GM12878 (cell line): ENCODE results near the gene THSD8. TPM values are rescaled to one million over a fixed set of nuclear protein-coding genes. Genes with fewer than 3 reads are reported as not detected.

Experiments used
- ASH2L ChIP-seq: fragments of 300-600, 200-600 bp; sonication (generic); IDR thresholded peaks from 2 replicates; pipeline ENCODE4 v1.6.1; 2017; ENCODE audit warnings: low read depth, mild to moderate bottlenecking, borderline replicate concordance
- BCL3 ChIP-seq: IDR thresholded peaks from 2 replicates; pipeline ENCODE4 v1.6.1; 2011; ENCODE audit warnings: borderline replicate concordance, low read depth, mild to moderate bottlenecking, moderate library complexity, low read length; ENCODE audit not compliant: insufficient read depth, poor library complexity, severe bottlenecking
- BHLHE40 ChIP-seq, 2 experiments: fragments of 450-650 bp in 1 of 2; IDR thresholded peaks; 2 replicates each; pipeline ENCODE4 v1.6.1; 2011 to 2017; ENCODE audit warnings: low read depth in 2 of 2, borderline replicate concordance in 1 of 2, improper control_type of control experiment in 1 of 2, low read length in 1 of 2, mild to moderate bottlenecking in 1 of 2
- CBFB ChIP-seq: IDR thresholded peaks from 2 replicates; pipeline ENCODE4 v1.6.1; 2016; ENCODE audit warnings: antibody characterized with exemption, low read depth
- CHD4 ChIP-seq: fragments of 200-600 bp; sonication (generic); IDR thresholded peaks from 2 replicates; pipeline ENCODE4 v1.6.1; 2016; ENCODE audit warnings: mild to moderate bottlenecking
- E2F8 ChIP-seq: fragments of 450-650 bp; IDR thresholded peaks from 2 replicates; pipeline ENCODE4 v1.6.1; 2018; ENCODE audit warnings: mild to moderate bottlenecking, low read depth, moderate library complexity; ENCODE audit not compliant: partially characterized antibody
- EED ChIP-seq: sonication (generic); IDR thresholded peaks from 2 replicates; pipeline ENCODE4 v1.6.1; 2016; ENCODE audit warnings: antibody characterized with exemption, low read depth
- ELK1 ChIP-seq: IDR thresholded peaks from 2 replicates; pipeline ENCODE4 v1.6.1; 2012; ENCODE audit warnings: low read depth, low read length, improper control_type of control experiment
- IRF4 ChIP-seq: IDR thresholded peaks from 2 replicates; pipeline ENCODE4 v1.6.1; 2011; ENCODE audit warnings: low read depth, low read length
- IRF5 ChIP-seq: fragments of 450-650 bp; IDR thresholded peaks from 2 replicates; pipeline ENCODE4 v1.6.1; 2017; ENCODE audit warnings: borderline replicate concordance
- NR2C1 ChIP-seq: fragments of 450-650 bp; IDR thresholded peaks from 2 replicates; pipeline ENCODE4 v1.6.1; 2017; ENCODE audit warnings: antibody characterized with exemption, mild to moderate bottlenecking, moderate library complexity
- PAX8 ChIP-seq: fragments of 450-650 bp; IDR thresholded peaks from 2 replicates; pipeline ENCODE4 v1.6.1; 2017; ENCODE audit warnings: mild to moderate bottlenecking, moderate library complexity
- PKNOX1 ChIP-seq: fragments of 450-650 bp; IDR thresholded peaks from 2 replicates; pipeline ENCODE4 v1.6.1; 2016; ENCODE audit warnings: mild to moderate bottlenecking
- SIX5 ChIP-seq: IDR thresholded peaks from 2 replicates; pipeline ENCODE4 v1.6.1; 2011; ENCODE audit warnings: mild to moderate bottlenecking, low read depth, low read length, moderate library complexity; ENCODE audit not compliant: severe bottlenecking
- SP1 ChIP-seq: IDR thresholded peaks from one replicate; pipeline ENCODE4 v1.6.1; 2011; ENCODE audit warnings: low read depth, low read length
- TBL1XR1 ChIP-seq: IDR thresholded peaks from 2 replicates; pipeline ENCODE4 v1.6.1; 2012; ENCODE audit warnings: low read depth, low read length, improper control_type of control experiment
- ZBTB4 ChIP-seq: fragments of 450-650 bp; formaldehyde crosslinking; IDR thresholded peaks from 2 replicates; pipeline ENCODE4 v1.4.0; 2022; ENCODE audit warnings: mild to moderate bottlenecking, moderate library complexity
- polyA plus RNA-seq, 11 experiments: library from polyadenylated mRNA; depleted of rRNA in 4 of 11; unstranded in 6 of 11; stranded (reverse) in 5 of 11; fragments of >200 nt; fragmentation: Nextera tagmentation in 4 of 11; fragmentation: Illumina TruSeq in 1 of 11; extraction: Ambion mirVana in 4 of 11; extraction: Trizol in 1 of 11; gene quantifications; 1 replicate in 1 of 11; 2 replicates in 10 of 11; pipeline versions ENCODE4 v1.2.1 to v1.2.3, GENCODE V29; 2011 to 2016; ENCODE audit warnings: inconsistent platforms in 2 of 11, missing spikeins in 2 of 11, low read depth in 1 of 11
- total RNA-seq, 4 experiments: library from RNA; depleted of rRNA in 3 of 4; stranded (reverse); fragments of >200 nt in 3 of 4; fragmentation: Illumina TruSeq in 1 of 4; extraction: Trizol in 1 of 4; gene quantifications; 2 replicates each; pipeline versions ENCODE4 v1.2.1 to v1.2.3, GENCODE V29; 2013 to 2021

The THSD8 gene
- total and polyA plus RNA-seq, 10 of the 15 experiments (the other 5 are each of a cell fraction or from before 2014, with no cell fraction given) = 0.24 to 32.3 (median 21.3) TPM; not detected in 2

- TF ChIP-seq IRF5 (no peak), SP1 (peak; percentile 11), PKNOX1 (no peak; the same call in 1 of the 2 replicates), CHD4 (no peak), SIX5 (no peak), BCL3 (peak; percentile 91), BHLHE40 (IDR thresholded peaks at IDR 0.05; ENCODE audit: borderline replicate concordance in 1 of 2, low read depth in 2 of 2, low read length in 1 of 2) (peak; percentile 71 to 72), E2F8 (no peak), ASH2L (no peak), EED (peak; percentile 87), TBL1XR1 (peak; percentile 72), NR2C1 (no peak), ELK1 (peak; percentile 100), ZBTB4 (CRISPR knock-in tag) (peak; percentile 59; the same call in 1 of the 2 replicates), PAX8 (no peak), IRF4 (no peak), CBFB (peak; percentile 70; the same call in 1 of the 2 replicates)
These were observed 8.3 kb upstream of the THSD8 start (continued) for GRCh38 chr19:12793290-12794195.
